Measurements from ENCODE around the gene SPTBN2.

The SPTBN2 gene

GRCh38 chr11:66728693-66729385 is at the start of gene SPTBN2:
TSS of gene SPTBN2 (minus strand) at chr11:66729216. CDS start at chr11:66721240, 7,976 bp downstream.
- ATAC-seq = no peak
- TF ChIP-seq ZC3H10 (CRISPR knock-in tag; IDR thresholded peaks at IDR 0.05) = no peak
- TF ChIP-seq ESRRG (CRISPR knock-in tag; IDR thresholded peaks at IDR 0.05) = no peak
- TF ChIP-seq PPARA (CRISPR knock-in tag; IDR thresholded peaks at IDR 0.05; ENCODE audit: borderline replicate concordance) = no peak
- no peak for TF ChIP-seq POU6F1 (CRISPR knock-in tag; IDR thresholded peaks at IDR 0.05; ENCODE audit: borderline replicate concordance, low read depth)

- ATAC-seq = no peak
- TF ChIP-seq RARB (CRISPR knock-in tag; IDR thresholded peaks at IDR 0.05) (no peak), ZC3H10 (CRISPR knock-in tag; IDR thresholded peaks at IDR 0.05) (no peak), TOX (CRISPR knock-in tag; IDR thresholded peaks at IDR 0.05; ENCODE audit: borderline replicate concordance) (no peak), ZFP30 (CRISPR knock-in tag; IDR thresholded peaks at IDR 0.05) (no peak), ZNF70 (CRISPR knock-in tag; IDR thresholded peaks at IDR 0.05) (no peak), CREB5 (CRISPR knock-in tag; IDR thresholded peaks at IDR 0.05; ENCODE audit: low read depth) (no peak), BACH2 (CRISPR knock-in tag; IDR thresholded peaks at IDR 0.05; ENCODE audit: borderline replicate concordance) (no peak), GLIS3 (CRISPR knock-in tag; IDR thresholded peaks at IDR 0.05) (no peak), ESRRG (CRISPR knock-in tag; IDR thresholded peaks at IDR 0.05) (no peak), CSRNP3 (CRISPR knock-in tag; IDR thresholded peaks at IDR 0.05) (no peak), POU6F1 (CRISPR knock-in tag; IDR thresholded peaks at IDR 0.05; ENCODE audit: borderline replicate concordance, low read depth) (no peak), CSDC2 (CRISPR knock-in tag; IDR thresholded peaks at IDR 0.05) (no peak), ZNF8 (CRISPR knock-in tag; IDR thresholded peaks at IDR 0.05) (no peak), ARNTL (CRISPR knock-in tag; IDR thresholded peaks at IDR 0.05; ENCODE audit: borderline replicate concordance, low read depth) (no peak), ZFP3 (CRISPR knock-in tag; IDR thresholded peaks at IDR 0.05) (no peak), PPARA (CRISPR knock-in tag; IDR thresholded peaks at IDR 0.05; ENCODE audit: borderline replicate concordance) (no peak), ISL1 (CRISPR knock-in tag; IDR thresholded peaks at IDR 0.05) (no peak), TCF4 (CRISPR knock-in tag; IDR thresholded peaks at IDR 0.05; ENCODE audit: borderline replicate concordance) (no peak)
Observed at GRCh38 chr11:66768818-66769217, 39.8 kb upstream of the SPTBN2 start.

- ATAC-seq = no peak
- no peak for TF ChIP-seq ZFP3 (CRISPR knock-in tag; IDR thresholded peaks at IDR 0.05)
- TF ChIP-seq ZC3H10 (CRISPR knock-in tag; IDR thresholded peaks at IDR 0.05) = no peak
- no peak for TF ChIP-seq ISL1 (CRISPR knock-in tag; IDR thresholded peaks at IDR 0.05)
- no peak for TF ChIP-seq ZNF565 (CRISPR knock-in tag; conservative IDR thresholded peaks at IDR 0.05; ENCODE audit: low read depth)
- TF ChIP-seq PATZ1 (CRISPR knock-in tag; IDR thresholded peaks at IDR 0.05; ENCODE audit: borderline replicate concordance) = no peak
- TF ChIP-seq SNAI2 (CRISPR knock-in tag; IDR thresholded peaks at IDR 0.05) = no peak
- TF ChIP-seq BACH2 (CRISPR knock-in tag; IDR thresholded peaks at IDR 0.05; ENCODE audit: borderline replicate concordance) = no peak
- no peak for TF ChIP-seq TCF4 (CRISPR knock-in tag; IDR thresholded peaks at IDR 0.05; ENCODE audit: borderline replicate concordance)
- TF ChIP-seq ZFP30 (CRISPR knock-in tag; IDR thresholded peaks at IDR 0.05) = no peak
- TF ChIP-seq POU6F1 (CRISPR knock-in tag; IDR thresholded peaks at IDR 0.05; ENCODE audit: borderline replicate concordance, low read depth) = no peak
- TF ChIP-seq CSDC2 (CRISPR knock-in tag; IDR thresholded peaks at IDR 0.05) = no peak
- TF ChIP-seq PPARA (CRISPR knock-in tag; IDR thresholded peaks at IDR 0.05; ENCODE audit: borderline replicate concordance) = no peak
- TF ChIP-seq RARB (CRISPR knock-in tag; IDR thresholded peaks at IDR 0.05) = no peak
- no peak for TF ChIP-seq TSHZ2 (CRISPR knock-in tag; IDR thresholded peaks at IDR 0.05)
- TF ChIP-seq TOX (CRISPR knock-in tag; IDR thresholded peaks at IDR 0.05; ENCODE audit: borderline replicate concordance) = no peak
Observed at GRCh38 chr11:66768088-66768521, 39.1 kb upstream of the SPTBN2 start.
